K562 (cell line): ENCODE measurements around the gene RERE. TPM values are rescaled to one million over a fixed set of nuclear protein-coding genes. Genes with fewer than 3 reads are reported as not detected.
"Not testable (repeated sequence)": the region's sequence is repeated elsewhere in the genome, so short reads cannot be mapped to it uniquely, and the experiment has no call there.

Experiments
- ATAC-seq: fragments of 200-7000 bp; cut with Tn5 transposase; 3 replicates; pipeline ENCODE4 v1.9.1; 2020; ENCODE audit warnings: moderate library complexity
- BruUV-seq: library from RNA; stranded (reverse); fragments of 400-500 nt; replicated peaks from 2 replicates; lab custom pipeline; 2021; lab: Mats Ljungman, UMichigan
- CTCF ChIA-PET: fragments of 300-600 bp; formaldehyde crosslinking; extraction: SDS; loops from one replicate; lab custom pipeline; 2021; ENCODE audit warnings: low intra/inter-chr PET ratio; lab: Yijun Ruan, JAX
- POLR2A ChIA-PET: fragments of 300-600, 350-650 bp; sonication (Branson Sonifier 250); formaldehyde crosslinking; extraction: SDS; loops from one replicate; lab custom pipeline; 2021; ENCODE audit warnings: antibody characterized with exemption, inconsistent platforms; lab: Yijun Ruan, JAX
- DNase-seq, 4 experiments: peaks; one replicate each; pipeline versions ENCODE4 v3.0.0 to v3.0.0-alpha.2; 2011 to 2018; ENCODE audit warnings: low spot score in 3 of 4, mixed read lengths in 3 of 4; ENCODE audit errors: extremely low read depth in 1 of 4
- FAIRE-seq: peaks from 2 replicates; lab custom pipeline; 2011; peaks lifted over from hg19 to GRCh38; lab: Jason Lieb, UNC
- H2AFZ ChIP-seq: 2 replicates; pipeline ENCODE4 v1.6.0; 2011; ENCODE audit warnings: low read depth, low read length, control low read depth, inconsistent platforms
- H3K27ac ChIP-seq: fragments of 200-600 bp; 3 replicates; pipeline ENCODE4 v1.8.0; 2011; ENCODE audit warnings: low read depth, mild to moderate bottlenecking, control low read depth, inconsistent platforms, low read length, moderate library complexity, mixed read lengths; ENCODE audit errors: extremely low read depth
- H3K27me3 ChIP-seq, 2 experiments: fragments of 300-600 bp in 1 of 2; 2 replicates in 1 of 2; 3 replicates in 1 of 2; pipeline versions ENCODE4 v1.6.0 to v1.8.0; 2011; ENCODE audit warnings: inconsistent platforms in 2 of 2, low read length in 2 of 2, mild to moderate bottlenecking in 1 of 2, mixed read lengths in 1 of 2, moderate library complexity in 1 of 2; ENCODE audit not compliant: control insufficient read depth in 2 of 2, insufficient read depth in 2 of 2
- H3K36me3 ChIP-seq: fragments of 300-600 bp; 3 replicates; pipeline ENCODE4 v1.8.0; 2011; ENCODE audit warnings: mild to moderate bottlenecking, low read length, inconsistent platforms; ENCODE audit not compliant: control insufficient read depth, insufficient read depth
- H3K4me1 ChIP-seq, 2 experiments: fragments of 200-600 bp in 1 of 2; replicated peaks in 1 of 2; 2 replicates in 1 of 2; 3 replicates in 1 of 2; pipeline versions ENCODE4 v1.5.1 to v1.8.0; 2011; ENCODE audit warnings: inconsistent platforms in 2 of 2, low read length in 2 of 2, mild to moderate bottlenecking in 1 of 2, mixed read lengths in 1 of 2, moderate library complexity in 1 of 2; ENCODE audit not compliant: control insufficient read depth in 2 of 2, insufficient read depth in 2 of 2
- H3K4me2 ChIP-seq: 2 replicates; pipeline ENCODE4 v1.6.1; 2011; ENCODE audit warnings: low read length, control low read depth, inconsistent platforms, mixed read lengths; ENCODE audit not compliant: insufficient read depth
- H3K4me3 ChIP-seq: fragments of 200-600 bp; sonication (generic), shearing (Covaris generic); 2 replicates; pipeline ENCODE4 v1.5.1; 2016; ENCODE audit warnings: control low read depth, inconsistent platforms
- H3K79me2 ChIP-seq: fragments of 200-600 bp; 3 replicates; pipeline ENCODE4 v1.8.0; 2011; ENCODE audit warnings: low read length, inconsistent platforms; ENCODE audit not compliant: control insufficient read depth, insufficient read depth
- H3K9ac ChIP-seq, 2 experiments: 2 replicates each; pipeline versions ENCODE4 v1.6.0 to v1.6.1; 2011; ENCODE audit warnings: low read depth in 2 of 2, low read length in 2 of 2, control low read depth in 1 of 2, inconsistent platforms in 1 of 2, mild to moderate bottlenecking in 1 of 2, mixed read lengths in 1 of 2; ENCODE audit not compliant: insufficient read depth in 1 of 2
- H3K9me1 ChIP-seq: one replicate; pipeline ENCODE4 v1.6.0; 2011; ENCODE audit warnings: inconsistent platforms, mild to moderate bottlenecking, low read length, moderate library complexity; ENCODE audit not compliant: control insufficient read depth, insufficient read depth
- H3K9me3 ChIP-seq: replicated peaks from 2 replicates; pipeline ENCODE4 v1.5.1; 2011; ENCODE audit warnings: low read depth, low read length, inconsistent platforms; ENCODE audit not compliant: control insufficient read depth, insufficient read depth
- H4K20me1 ChIP-seq: replicated peaks from 2 replicates; pipeline ENCODE4 v1.6.1; 2011; ENCODE audit warnings: low read length, inconsistent platforms, mixed read lengths; ENCODE audit not compliant: control insufficient read depth, insufficient read depth
- E2F4 ChIP-seq: sonication (generic); formaldehyde crosslinking; IDR thresholded peaks from 2 replicates; pipeline ENCODE4 v1.8.0; 2022; ENCODE audit warnings: mild to moderate bottlenecking, low read depth, missing genetic modification reagents
- GABPB1 ChIP-seq: sonication (generic); formaldehyde crosslinking; IDR thresholded peaks from 2 replicates; pipeline ENCODE4 v1.8.0; 2022; ENCODE audit warnings: mild to moderate bottlenecking, missing genetic modification reagents
- HMG20B ChIP-seq: fragments of 250-450 bp; sonication (Bioruptor Pico); IDR thresholded peaks from 2 replicates; pipeline ENCODE4 v1.5.0; 2021; ENCODE audit warnings: mild to moderate bottlenecking
- TSC22D4 ChIP-seq: fragments of 450-650 bp; IDR thresholded peaks from 2 replicates; pipeline ENCODE4 v1.6.1; 2016; ENCODE audit warnings: missing genetic modification characterization, missing biosample characterization, control low read depth
- ZNF316 ChIP-seq: fragments of 450-650 bp; IDR thresholded peaks from 2 replicates; pipeline ENCODE4 v1.6.1; 2016
- ZNF785 ChIP-seq: fragments of 250-450 bp; sonication (Bioruptor Pico); IDR thresholded peaks from 2 replicates; pipeline ENCODE4 v1.4.0; 2020; ENCODE audit warnings: mild to moderate bottlenecking
- ZNF830 ChIP-seq: fragments of 250-450 bp; sonication (Bioruptor Pico); IDR thresholded peaks from 2 replicates; pipeline ENCODE4 v1.5.0; 2021; ENCODE audit warnings: mild to moderate bottlenecking
- WGBS: fragments of 100-300 bp; shearing (Covaris generic); methylation state at CpG from one replicate; pipeline ENCODE4 v1.1.6; 2016; ENCODE audit warnings: low coverage, mixed read lengths; ENCODE audit not compliant: insufficient coverage; ENCODE audit errors: missing lambda C conversion rate; 5-methylcytosine and 5-hydroxymethylcytosine counted together
- in situ Hi-C: fragments of 300-500 bp; cut with MboI; formaldehyde crosslinking; loops from 4 replicates; pipeline ENCODE4 v1.15.0; 2018; ENCODE audit warnings: inconsistent platforms, mixed read lengths
- intact Hi-C: fragments of 100-400 bp; cut with micrococcal nuclease; formaldehyde crosslinking; loops from 2 replicates; pipeline ENCODE4 v1.14.2; 2022
- polyA plus RNA-seq, 8 experiments: library from polyadenylated mRNA; depleted of rRNA in 4 of 8; stranded (reverse) in 5 of 8; unstranded in 3 of 8; fragments of >200 nt; fragmentation: Nextera tagmentation in 2 of 8; fragmentation: Illumina TruSeq in 1 of 8; extraction: Ambion mirVana in 2 of 8; extraction: Trizol in 1 of 8; gene quantifications; 2 replicates each; pipeline versions ENCODE4 v1.2.1 to v1.2.3, GENCODE V29; 2011 to 2014; ENCODE audit warnings: inconsistent platforms in 1 of 8, missing spikeins in 1 of 8
- total RNA-seq, 7 experiments: library from RNA; depleted of rRNA in 6 of 7; stranded (reverse); fragments of >200 nt in 6 of 7; fragmentation: Illumina TruSeq in 2 of 7; extraction: Trizol in 2 of 7; gene quantifications; 2 replicates each; pipeline versions ENCODE4 v1.2.1 to v1.2.3, GENCODE V29; 2011 to 2021; ENCODE audit warnings: low replicate concordance in 1 of 7
- TF ChIP-seq, protein P1 (sequence below): fragments of 200-600 bp; sonication (generic); IDR thresholded peaks from one replicate; pipeline ENCODE4 v1.6.1; 2012; ENCODE audit warnings: mild to moderate bottlenecking, low read depth, low read length, inconsistent platforms
- TF ChIP-seq, protein P2 (sequence below): fragments of 450-650 bp; formaldehyde crosslinking; IDR thresholded peaks from 2 replicates; pipeline ENCODE4 v1.4.0; 2022; ENCODE audit warnings: missing genetic modification characterization

The RERE gene
- total and polyA plus RNA-seq, 9 of the 15 experiments (the other 6 are each of a cell fraction or from before 2014, with no cell fraction given), result 3.0 to 51.5 (median 13.4) TPM

- TF ChIP-seq, protein P1, sequence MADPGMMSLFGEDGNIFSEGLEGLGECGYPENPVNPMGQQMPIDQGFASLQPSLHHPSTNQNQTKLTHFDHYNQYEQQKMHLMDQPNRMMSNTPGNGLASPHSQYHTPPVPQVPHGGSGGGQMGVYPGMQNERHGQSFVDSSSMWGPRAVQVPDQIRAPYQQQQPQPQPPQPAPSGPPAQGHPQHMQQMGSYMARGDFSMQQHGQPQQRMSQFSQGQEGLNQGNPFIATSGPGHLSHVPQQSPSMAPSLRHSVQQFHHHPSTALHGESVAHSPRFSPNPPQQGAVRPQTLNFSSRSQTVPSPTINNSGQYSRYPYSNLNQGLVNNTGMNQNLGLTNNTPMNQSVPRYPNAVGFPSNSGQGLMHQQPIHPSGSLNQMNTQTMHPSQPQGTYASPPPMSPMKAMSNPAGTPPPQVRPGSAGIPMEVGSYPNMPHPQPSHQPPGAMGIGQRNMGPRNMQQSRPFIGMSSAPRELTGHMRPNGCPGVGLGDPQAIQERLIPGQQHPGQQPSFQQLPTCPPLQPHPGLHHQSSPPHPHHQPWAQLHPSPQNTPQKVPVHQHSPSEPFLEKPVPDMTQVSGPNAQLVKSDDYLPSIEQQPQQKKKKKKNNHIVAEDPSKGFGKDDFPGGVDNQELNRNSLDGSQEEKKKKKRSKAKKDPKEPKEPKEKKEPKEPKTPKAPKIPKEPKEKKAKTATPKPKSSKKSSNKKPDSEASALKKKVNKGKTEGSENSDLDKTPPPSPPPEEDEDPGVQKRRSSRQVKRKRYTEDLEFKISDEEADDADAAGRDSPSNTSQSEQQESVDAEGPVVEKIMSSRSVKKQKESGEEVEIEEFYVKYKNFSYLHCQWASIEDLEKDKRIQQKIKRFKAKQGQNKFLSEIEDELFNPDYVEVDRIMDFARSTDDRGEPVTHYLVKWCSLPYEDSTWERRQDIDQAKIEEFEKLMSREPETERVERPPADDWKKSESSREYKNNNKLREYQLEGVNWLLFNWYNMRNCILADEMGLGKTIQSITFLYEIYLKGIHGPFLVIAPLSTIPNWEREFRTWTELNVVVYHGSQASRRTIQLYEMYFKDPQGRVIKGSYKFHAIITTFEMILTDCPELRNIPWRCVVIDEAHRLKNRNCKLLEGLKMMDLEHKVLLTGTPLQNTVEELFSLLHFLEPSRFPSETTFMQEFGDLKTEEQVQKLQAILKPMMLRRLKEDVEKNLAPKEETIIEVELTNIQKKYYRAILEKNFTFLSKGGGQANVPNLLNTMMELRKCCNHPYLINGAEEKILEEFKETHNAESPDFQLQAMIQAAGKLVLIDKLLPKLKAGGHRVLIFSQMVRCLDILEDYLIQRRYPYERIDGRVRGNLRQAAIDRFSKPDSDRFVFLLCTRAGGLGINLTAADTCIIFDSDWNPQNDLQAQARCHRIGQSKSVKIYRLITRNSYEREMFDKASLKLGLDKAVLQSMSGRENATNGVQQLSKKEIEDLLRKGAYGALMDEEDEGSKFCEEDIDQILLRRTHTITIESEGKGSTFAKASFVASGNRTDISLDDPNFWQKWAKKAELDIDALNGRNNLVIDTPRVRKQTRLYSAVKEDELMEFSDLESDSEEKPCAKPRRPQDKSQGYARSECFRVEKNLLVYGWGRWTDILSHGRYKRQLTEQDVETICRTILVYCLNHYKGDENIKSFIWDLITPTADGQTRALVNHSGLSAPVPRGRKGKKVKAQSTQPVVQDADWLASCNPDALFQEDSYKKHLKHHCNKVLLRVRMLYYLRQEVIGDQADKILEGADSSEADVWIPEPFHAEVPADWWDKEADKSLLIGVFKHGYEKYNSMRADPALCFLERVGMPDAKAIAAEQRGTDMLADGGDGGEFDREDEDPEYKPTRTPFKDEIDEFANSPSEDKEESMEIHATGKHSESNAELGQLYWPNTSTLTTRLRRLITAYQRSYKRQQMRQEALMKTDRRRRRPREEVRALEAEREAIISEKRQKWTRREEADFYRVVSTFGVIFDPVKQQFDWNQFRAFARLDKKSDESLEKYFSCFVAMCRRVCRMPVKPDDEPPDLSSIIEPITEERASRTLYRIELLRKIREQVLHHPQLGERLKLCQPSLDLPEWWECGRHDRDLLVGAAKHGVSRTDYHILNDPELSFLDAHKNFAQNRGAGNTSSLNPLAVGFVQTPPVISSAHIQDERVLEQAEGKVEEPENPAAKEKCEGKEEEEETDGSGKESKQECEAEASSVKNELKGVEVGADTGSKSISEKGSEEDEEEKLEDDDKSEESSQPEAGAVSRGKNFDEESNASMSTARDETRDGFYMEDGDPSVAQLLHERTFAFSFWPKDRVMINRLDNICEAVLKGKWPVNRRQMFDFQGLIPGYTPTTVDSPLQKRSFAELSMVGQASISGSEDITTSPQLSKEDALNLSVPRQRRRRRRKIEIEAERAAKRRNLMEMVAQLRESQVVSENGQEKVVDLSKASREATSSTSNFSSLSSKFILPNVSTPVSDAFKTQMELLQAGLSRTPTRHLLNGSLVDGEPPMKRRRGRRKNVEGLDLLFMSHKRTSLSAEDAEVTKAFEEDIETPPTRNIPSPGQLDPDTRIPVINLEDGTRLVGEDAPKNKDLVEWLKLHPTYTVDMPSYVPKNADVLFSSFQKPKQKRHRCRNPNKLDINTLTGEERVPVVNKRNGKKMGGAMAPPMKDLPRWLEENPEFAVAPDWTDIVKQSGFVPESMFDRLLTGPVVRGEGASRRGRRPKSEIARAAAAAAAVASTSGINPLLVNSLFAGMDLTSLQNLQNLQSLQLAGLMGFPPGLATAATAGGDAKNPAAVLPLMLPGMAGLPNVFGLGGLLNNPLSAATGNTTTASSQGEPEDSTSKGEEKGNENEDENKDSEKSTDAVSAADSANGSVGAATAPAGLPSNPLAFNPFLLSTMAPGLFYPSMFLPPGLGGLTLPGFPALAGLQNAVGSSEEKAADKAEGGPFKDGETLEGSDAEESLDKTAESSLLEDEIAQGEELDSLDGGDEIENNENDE, result no peak
- no peak for TF ChIP-seq GABPB1
- no peak for TF ChIP-seq TSC22D4
- no peak for TF ChIP-seq HMG20B (CRISPR knock-in tag)
- no peak for TF ChIP-seq ZNF830 (CRISPR knock-in tag)
- TF ChIP-seq ZNF316, result peak; percentile 90
- TF ChIP-seq ZNF785 (CRISPR knock-in tag), result no peak
- TF ChIP-seq E2F4 (CRISPR knock-in tag), result no peak
- TF ChIP-seq, protein P2, sequence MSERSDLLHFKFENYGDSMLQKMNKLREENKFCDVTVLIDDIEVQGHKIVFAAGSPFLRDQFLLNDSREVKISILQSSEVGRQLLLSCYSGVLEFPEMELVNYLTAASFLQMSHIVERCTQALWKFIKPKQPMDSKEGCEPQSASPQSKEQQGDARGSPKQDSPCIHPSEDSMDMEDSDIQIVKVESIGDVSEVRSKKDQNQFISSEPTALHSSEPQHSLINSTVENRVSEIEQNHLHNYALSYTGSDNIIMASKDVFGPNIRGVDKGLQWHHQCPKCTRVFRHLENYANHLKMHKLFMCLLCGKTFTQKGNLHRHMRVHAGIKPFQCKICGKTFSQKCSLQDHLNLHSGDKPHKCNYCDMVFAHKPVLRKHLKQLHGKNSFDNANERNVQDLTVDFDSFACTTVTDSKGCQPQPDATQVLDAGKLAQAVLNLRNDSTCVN, result no peak
Observed at GRCh38 chr1:8503842-8504241, 313.6 kb downstream of the RERE start (continued).

GRCh38 chr1:8502949-8503348, 314.5 kb downstream of the RERE start:
- intact Hi-C loops, H2AFZ ChIP-seq, H3K27me3 ChIP-seq, H3K79me2 ChIP-seq, in situ Hi-C loops, H3K4me1 ChIP-seq, BruUV-seq, ATAC-seq, H3K4me2 ChIP-seq, H4K20me1 ChIP-seq, H3K4me3 ChIP-seq, H3K9ac ChIP-seq, DNase-seq, H3K9me3 ChIP-seq, H3K9me1 ChIP-seq, FAIRE-seq, CTCF ChIA-PET, POLR2A ChIA-PET: not testable (repeated sequence)
- peaks cover 12% of the 10 kb centered on the region for H3K36me3 ChIP-seq
- 67% methylated on average over 1 of the region's 4 CpGs for WGBS
- 0 out of 3 replicates have a peak overlapping the region, but pooled peaks have one; percentile 38 for H3K27ac ChIP-seq
